Stimulated activated CD8-positive, alpha-beta memory T cell treated with anti-CD3 and anti-CD28 coated beads, Interleukin-12 subunit alpha, Interleukin-12 subunit beta, amount 100 ng/mL, for 4 hours (primary cell): ENCODE results near the gene RASGRP2.
A peak's percentile ranks its signal among the peaks of the same experiment; 100 is the strongest.

ENCODE experiments used
- DNase-seq: peaks from one replicate; pipeline ENCODE4 v3.0.0-alpha.2; 2020; ENCODE audit warnings: low read depth

The RASGRP2 gene

GRCh38 chr11:64770120-64770519 lies 26.2 kb upstream of the RASGRP2 start:
- no peak for DNase-seq

- no peak for DNase-seq
Measured at GRCh38 chr11:64769283-64769682, 25.3 kb upstream of the RASGRP2 start.

GRCh38 chr11:64768300-64768694 lies 24.4 kb upstream of the RASGRP2 start:
- no peak for DNase-seq

- peak; percentile 49 for DNase-seq
Measured at GRCh38 chr11:64767344-64768299, 23.7 kb upstream of the RASGRP2 start.

- no peak for DNase-seq
Measured at GRCh38 chr11:64766881-64767280, 22.9 kb upstream of the RASGRP2 start.

GRCh38 chr11:64765851-64766665 lies 22.1 kb upstream of the RASGRP2 start:
- DNase-seq: no peak

- DNase-seq: no peak
Measured at GRCh38 chr11:64765291-64765850, 21.4 kb upstream of the RASGRP2 start.

- no peak for DNase-seq
Measured at GRCh38 chr11:64764753-64765152, 20.8 kb upstream of the RASGRP2 start.

GRCh38 chr11:64764040-64764611 lies 20.2 kb upstream of the RASGRP2 start:
- peak; percentile 56 for DNase-seq

- DNase-seq: no peak
Measured at GRCh38 chr11:64763526-64764039, 19.6 kb upstream of the RASGRP2 start.

- no peak for DNase-seq
Measured at GRCh38 chr11:64762674-64763525, 19.0 kb upstream of the RASGRP2 start.

- DNase-seq: no peak
Measured at GRCh38 chr11:64762277-64762673, 18.3 kb upstream of the RASGRP2 start.

GRCh38 chr11:64760759-64761420 lies 16.9 kb upstream of the RASGRP2 start:
- DNase-seq: no peak

GRCh38 chr11:64759722-64760719 lies 16.1 kb upstream of the RASGRP2 start, which contains the start of gene PYGM:
PYGM (minus strand) TSS chr11:64759974; CDS start chr11:64759898, 76 bp downstream.
- no peak for DNase-seq

- no peak for DNase-seq
Measured at GRCh38 chr11:64759131-64759721, 15.3 kb upstream of the RASGRP2 start.

- DNase-seq: no peak
Measured at GRCh38 chr11:64758330-64759079, 14.6 kb upstream of the RASGRP2 start.

- no peak for DNase-seq
Measured at GRCh38 chr11:64757549-64758329, 13.8 kb upstream of the RASGRP2 start.
